Measurements from ENCODE around the gene SLC38A10.
"Not testable (repeated sequence)": the region's sequence is repeated elsewhere in the genome, so short reads cannot be mapped to it uniquely, and the experiment has no call there.

SLC38A10 gene

DNA sequence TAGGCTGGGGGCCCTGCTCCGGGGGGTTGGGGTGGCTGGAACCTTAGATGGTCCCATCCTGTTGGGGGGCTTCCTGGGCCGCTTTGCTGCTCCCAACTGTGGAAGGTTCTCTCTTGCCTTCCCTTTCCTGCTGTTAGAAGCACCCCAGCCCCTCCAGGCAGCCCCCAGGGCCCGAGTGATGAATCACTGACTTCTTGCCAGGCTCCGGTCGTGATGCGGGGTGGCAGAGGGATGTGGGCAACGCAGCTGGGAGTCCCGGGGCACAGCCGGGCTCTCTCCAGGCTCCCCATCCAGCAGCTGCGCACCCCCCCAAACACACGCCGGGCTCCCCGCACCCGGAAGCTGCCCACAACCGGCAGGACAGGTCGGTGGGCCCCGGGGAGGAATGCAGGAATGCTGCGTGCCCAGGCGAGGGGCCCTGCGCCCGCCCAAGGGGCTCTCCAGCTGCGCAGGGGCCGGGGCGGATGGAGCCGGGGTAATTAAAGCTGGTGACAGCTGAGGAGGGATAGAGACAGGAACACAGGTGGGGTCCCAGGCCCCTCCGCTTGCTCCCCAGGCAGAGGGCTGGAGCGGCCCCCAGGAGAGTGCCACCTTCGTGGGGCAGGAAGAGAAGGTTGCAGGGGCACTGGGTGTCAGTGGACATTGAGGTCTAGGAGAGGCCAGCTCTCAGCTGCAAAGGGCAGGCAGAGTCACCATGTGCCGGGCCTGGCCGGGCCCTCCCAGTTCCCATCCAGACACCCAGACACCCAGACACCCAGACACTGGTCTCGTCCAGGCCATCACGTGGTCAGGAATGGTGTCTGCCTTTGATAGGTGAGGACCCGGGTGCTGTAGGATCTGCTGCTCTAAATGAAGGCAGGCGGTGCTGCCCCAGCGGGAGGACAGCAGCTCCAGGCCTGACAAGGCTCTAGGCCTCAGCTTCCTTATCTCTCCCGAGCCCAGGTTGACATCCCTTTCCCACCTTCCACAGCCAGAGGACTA, 15.0 kb upstream of the SLC38A10 start:
- H3K27me3 Mint-ChIP-seq = peaks cover 35% of the 10 kb centered on the region
- no peak for DNase-seq
- H3K27ac Mint-ChIP-seq = no peak overlapping the region

GRCh38 chr17:81309140-81309858, 14.2 kb upstream of the SLC38A10 start:
- Mint-ChIP-seq H3K27me3 (peaks cover 35% of the 10 kb centered on the region), H3K4me1 (ENCODE audit: low read depth) (peaks cover 6% of the 10 kb centered on the region), H3K27ac (no peak overlapping the region), H3K36me3 (ENCODE audit: low read depth) (no peaks in the 10 kb centered on the region), H3K4me3 (no peak overlapping the region), H3K9me3 (no peaks in the 10 kb centered on the region)
- DNase-seq = peak; percentile 46

More for the DNA sequence above, 15.0 kb upstream of the SLC38A10 start:
- Mint-ChIP-seq H3K9me3 (no peaks in the 10 kb centered on the region), H3K4me1 (ENCODE audit: low read depth) (peaks cover 6% of the 10 kb centered on the region), H3K36me3 (ENCODE audit: low read depth) (no peaks in the 10 kb centered on the region), H3K4me3 (no peak overlapping the region)

DNA sequence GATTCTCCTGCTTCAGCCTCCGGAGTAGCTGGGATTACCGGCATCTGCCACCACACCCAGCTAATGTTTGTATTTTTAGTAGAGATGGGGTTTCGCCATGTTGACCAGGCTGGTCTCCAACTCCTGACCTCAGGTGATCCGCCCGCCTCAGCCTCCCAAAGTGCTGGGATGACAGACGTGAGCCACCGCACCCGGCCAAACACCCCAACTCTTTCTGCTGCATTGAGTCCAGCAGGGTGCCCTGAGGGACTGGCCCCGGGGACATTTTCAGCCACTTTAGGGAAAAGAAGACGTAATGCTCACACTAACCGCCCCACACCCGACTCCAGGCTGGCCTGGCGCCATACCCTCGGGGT, 13.7 kb upstream of the SLC38A10 start:
- H3K9me3 Mint-ChIP-seq; H3K27ac Mint-ChIP-seq; H3K36me3 Mint-ChIP-seq (ENCODE audit: low read depth); H3K4me1 Mint-ChIP-seq (ENCODE audit: low read depth); DNase-seq; H3K4me3 Mint-ChIP-seq: not testable (repeated sequence)
- peaks cover 35% of the 10 kb centered on the region for H3K27me3 Mint-ChIP-seq

DNA sequence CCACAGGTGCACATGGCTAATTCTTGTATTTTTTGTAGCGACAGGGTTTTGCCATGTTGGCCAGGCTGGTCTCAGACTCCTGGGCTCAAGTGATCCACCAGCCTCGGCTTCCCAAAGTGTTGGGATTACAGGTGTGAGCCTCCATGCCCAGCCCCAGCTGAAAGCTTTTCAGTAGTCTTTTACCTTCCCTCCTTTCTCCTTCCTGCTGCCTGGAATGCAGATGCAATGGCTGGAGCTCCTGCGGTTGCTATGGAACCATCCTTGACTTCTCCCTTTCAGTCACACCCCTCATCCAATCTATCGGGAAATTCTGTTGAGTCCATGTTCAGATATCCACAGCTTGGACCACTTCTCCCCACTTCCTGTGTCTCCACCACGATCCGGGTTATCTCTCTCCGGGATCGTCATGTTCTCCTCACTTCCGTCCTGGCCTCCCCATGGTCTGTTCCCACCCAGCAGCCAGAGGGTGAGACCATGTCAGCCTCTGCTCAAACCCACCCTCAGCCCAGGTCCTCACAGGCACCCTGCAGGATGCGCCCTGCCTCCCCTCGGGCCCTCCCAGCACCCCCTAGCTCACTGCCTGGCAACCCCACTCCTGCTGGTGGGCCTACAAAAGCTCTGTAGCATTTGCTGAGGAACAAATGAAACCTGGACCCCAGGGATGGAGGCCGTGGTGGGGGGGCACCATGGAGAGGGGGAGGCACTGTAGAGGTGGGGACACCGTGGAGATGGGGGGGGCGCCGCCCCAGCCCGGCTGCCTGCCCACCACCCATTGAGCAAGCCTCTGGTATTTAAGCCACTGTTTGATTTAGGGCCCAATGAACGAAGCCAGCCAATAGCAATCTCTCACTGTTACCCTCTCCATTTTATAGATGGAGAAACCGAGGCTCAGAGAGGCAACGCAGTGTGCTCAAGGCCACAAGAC, 12.8 kb upstream of the SLC38A10 start:
- no peaks in the 10 kb centered on the region for H3K9me3 Mint-ChIP-seq
- H3K27ac Mint-ChIP-seq = no peak overlapping the region
- no peak overlapping the region for H3K4me3 Mint-ChIP-seq
- peaks cover 28% of the 10 kb centered on the region for H3K27me3 Mint-ChIP-seq
- H3K4me1 Mint-ChIP-seq (ENCODE audit: low read depth) = peaks cover 6% of the 10 kb centered on the region
- no peaks in the 10 kb centered on the region for H3K36me3 Mint-ChIP-seq (ENCODE audit: low read depth)
- DNase-seq = no peak

DNA sequence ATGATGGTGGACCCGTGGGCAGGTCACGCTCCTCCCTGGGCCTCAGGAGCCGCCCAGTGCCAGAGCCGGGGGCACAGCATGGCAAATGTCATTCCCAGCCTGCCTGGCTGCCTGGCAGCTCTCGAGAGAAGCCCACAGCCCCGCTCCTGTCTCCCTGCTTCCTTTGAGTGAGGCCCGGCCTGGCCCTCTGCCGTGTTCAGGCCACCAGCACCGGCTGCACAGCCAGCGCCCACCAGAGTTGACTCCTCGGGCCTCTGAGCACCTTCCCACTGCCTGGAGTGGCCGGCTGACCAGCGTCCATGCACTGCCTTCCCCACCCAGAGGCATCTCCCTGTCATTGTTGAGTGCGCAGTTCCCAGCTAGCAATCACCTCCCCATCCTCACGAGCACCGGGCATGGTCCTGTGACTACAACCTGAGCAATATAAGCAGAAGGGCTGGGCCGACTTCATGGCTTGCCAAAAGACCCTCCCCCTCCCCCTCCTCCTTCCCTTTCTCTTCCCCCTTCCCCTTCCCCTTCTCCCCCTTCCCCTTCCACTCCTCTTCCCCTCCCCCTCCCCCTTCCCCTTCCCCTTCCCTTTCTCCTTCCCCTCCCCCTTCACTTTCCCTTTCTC, 11.9 kb upstream of the SLC38A10 start:
- H3K9me3 Mint-ChIP-seq = no peaks in the 10 kb centered on the region
- DNase-seq = no peak
- no peaks in the 10 kb centered on the region for H3K36me3 Mint-ChIP-seq (ENCODE audit: low read depth)
- H3K4me1 Mint-ChIP-seq (ENCODE audit: low read depth) = peaks cover 6% of the 10 kb centered on the region
- no peak overlapping the region for H3K27ac Mint-ChIP-seq
- no peak overlapping the region for H3K4me3 Mint-ChIP-seq
- peaks cover 23% of the 10 kb centered on the region for H3K27me3 Mint-ChIP-seq

- Mint-ChIP-seq H3K27me3 (peaks cover 23% of the 10 kb centered on the region), H3K9me3 (no peaks in the 10 kb centered on the region), H3K27ac (no peak overlapping the region), H3K4me3 (no peak overlapping the region), H3K36me3 (ENCODE audit: low read depth) (no peaks in the 10 kb centered on the region), H3K4me1 (ENCODE audit: low read depth) (peaks cover 6% of the 10 kb centered on the region)
- no peak for DNase-seq
These were observed 11.4 kb upstream of the SLC38A10 start for GRCh38 chr17:81306491-81306890.

- Mint-ChIP-seq H3K4me3 (no peak overlapping the region), H3K4me1 (ENCODE audit: low read depth) (peaks cover 6% of the 10 kb centered on the region), H3K27me3 (peaks cover 13% of the 10 kb centered on the region), H3K27ac (no peak overlapping the region), H3K9me3 (no peaks in the 10 kb centered on the region), H3K36me3 (ENCODE audit: low read depth) (no peaks in the 10 kb centered on the region)
- no peak for DNase-seq
These were observed 10.0 kb upstream of the SLC38A10 start for GRCh38 chr17:81305051-81305630.

DNA sequence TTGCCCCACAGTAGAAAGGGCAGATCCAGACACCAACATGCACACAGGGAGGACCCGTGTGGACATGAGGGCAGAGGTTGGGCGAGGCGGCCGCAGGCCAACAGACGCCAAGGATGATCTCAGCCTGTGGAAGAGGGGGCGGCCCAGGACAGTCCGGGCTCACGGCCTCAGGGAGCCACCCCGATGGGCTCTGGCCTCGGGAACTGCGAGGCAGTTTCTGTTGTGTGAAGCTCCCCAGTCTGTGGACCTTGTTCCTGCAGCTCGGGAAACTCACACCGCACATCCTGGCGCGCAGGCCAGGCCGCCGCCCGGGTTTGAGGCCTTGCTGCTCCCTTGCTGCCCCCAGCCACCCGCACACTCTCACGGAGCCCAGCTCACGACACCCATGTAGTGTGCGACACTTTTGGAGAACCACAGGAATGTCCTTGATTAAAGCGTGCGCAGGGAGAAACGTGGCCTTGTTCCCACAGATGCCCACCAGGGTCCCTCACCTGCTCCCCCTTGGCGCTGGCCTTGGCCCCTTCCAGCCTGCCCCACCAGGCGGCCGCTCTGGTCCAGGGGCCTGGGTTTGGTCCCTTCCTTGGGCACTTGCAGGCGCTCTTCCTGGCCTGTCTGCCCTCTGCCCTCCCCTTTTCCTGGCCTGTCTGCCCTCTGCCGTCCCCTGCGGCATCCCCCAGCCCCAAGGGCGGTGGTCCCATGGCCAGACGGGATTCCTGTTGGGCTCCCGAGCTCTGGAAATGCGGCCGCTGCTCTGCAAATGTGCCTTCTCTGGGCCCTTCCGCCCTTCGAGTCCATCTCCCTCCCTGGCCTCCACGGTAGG, 9.3 kb upstream of the SLC38A10 start:
- peaks cover 4% of the 10 kb centered on the region for H3K4me1 Mint-ChIP-seq (ENCODE audit: low read depth)
- no peak overlapping the region for H3K4me3 Mint-ChIP-seq
- H3K36me3 Mint-ChIP-seq (ENCODE audit: low read depth) = no peaks in the 10 kb centered on the region
- H3K27ac Mint-ChIP-seq = no peak overlapping the region
- no peaks in the 10 kb centered on the region for H3K9me3 Mint-ChIP-seq
- peaks cover 11% of the 10 kb centered on the region for H3K27me3 Mint-ChIP-seq
- no peak for DNase-seq

- H3K9me3 Mint-ChIP-seq = no peaks in the 10 kb centered on the region
- no peaks in the 10 kb centered on the region for H3K36me3 Mint-ChIP-seq (ENCODE audit: low read depth)
- peaks cover 4% of the 10 kb centered on the region for H3K27me3 Mint-ChIP-seq
- H3K4me1 Mint-ChIP-seq (ENCODE audit: low read depth) = no peaks in the 10 kb centered on the region
- no peak overlapping the region for H3K4me3 Mint-ChIP-seq
- no peak overlapping the region for H3K27ac Mint-ChIP-seq
- DNase-seq = no peak
These were observed 8.3 kb upstream of the SLC38A10 start for GRCh38 chr17:81303385-81303784.

- H3K9me3 Mint-ChIP-seq = no peaks in the 10 kb centered on the region
- no peak overlapping the region for H3K27ac Mint-ChIP-seq
- DNase-seq = no peak
- no peaks in the 10 kb centered on the region for H3K36me3 Mint-ChIP-seq (ENCODE audit: low read depth)
- H3K4me3 Mint-ChIP-seq = no peak overlapping the region
- H3K27me3 Mint-ChIP-seq = peaks cover 3% of the 10 kb centered on the region
- H3K4me1 Mint-ChIP-seq (ENCODE audit: low read depth) = no peaks in the 10 kb centered on the region
These were observed 7.8 kb upstream of the SLC38A10 start for GRCh38 chr17:81302861-81303333.

DNA sequence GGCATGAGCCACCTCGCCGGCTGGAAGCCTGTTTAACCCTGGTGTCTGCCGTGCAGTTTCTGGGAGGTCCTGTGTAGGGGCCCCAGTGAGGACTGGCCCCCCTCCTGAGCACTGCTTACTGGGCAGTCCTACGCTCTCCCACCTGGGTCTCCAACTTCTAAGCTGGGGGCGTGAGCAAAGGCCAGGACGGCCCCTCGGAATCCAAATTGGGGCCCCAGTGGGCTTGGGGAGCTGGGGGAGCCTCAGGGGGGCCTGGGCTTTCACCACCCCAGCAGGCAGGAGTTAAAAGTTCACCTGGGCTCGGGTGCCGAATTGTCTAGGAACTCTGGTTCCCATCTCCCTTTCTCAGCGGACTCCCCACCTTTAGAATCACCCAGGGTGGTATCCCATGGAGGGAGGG, 7.2 kb upstream of the SLC38A10 start:
- Mint-ChIP-seq H3K4me1 (ENCODE audit: low read depth) (no peaks in the 10 kb centered on the region), H3K27me3 (no peaks in the 10 kb centered on the region), H3K36me3 (ENCODE audit: low read depth) (no peaks in the 10 kb centered on the region), H3K9me3 (no peaks in the 10 kb centered on the region), H3K27ac (no peak overlapping the region), H3K4me3 (no peak overlapping the region)
- DNase-seq = no peak

DNA sequence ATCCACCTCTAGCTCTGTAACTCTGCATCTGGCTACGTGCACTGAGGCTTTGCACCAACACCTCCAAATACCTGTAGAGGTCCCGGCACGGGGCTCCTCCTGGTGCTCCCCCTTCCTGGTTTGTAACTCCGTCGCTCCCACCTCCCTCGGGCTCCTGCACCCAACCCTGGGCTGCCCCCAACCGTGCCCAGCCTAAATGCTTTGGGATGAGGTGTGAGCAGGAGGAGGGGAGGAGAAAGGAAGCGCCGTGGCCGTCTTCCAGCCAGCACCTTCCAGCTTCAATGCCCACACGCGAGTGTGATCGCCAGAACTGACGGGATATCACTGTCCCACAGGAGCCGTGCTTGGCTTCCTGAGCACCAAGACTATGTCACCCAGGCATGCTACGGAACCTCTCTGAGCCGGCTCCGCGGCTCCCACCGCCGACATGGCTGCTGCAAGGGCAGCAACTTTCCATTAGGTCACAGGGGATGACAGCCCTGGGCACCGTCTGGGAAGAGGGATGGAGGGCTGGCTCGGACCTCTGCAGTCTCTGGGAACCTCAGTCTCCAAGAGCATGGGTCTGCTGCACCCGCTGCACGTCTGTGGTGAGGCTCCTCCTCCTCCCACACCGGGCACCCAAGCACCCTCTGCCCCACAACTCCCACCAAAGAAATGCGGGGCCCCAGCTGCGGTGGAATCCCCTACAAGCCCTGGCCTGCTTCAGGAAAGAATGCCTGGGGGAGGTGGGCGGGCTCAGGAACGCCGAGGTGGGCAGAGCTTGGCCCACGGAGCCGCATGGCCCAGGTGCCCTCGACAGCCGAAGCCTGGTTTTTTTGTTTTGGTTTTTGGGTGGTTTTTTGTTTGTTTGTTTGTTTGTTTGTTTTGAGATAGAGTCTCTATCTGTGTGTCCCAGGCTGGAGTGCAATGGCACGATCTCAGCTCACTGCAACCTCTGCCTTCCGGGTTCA, 6.4 kb upstream of the SLC38A10 start:
- Mint-ChIP-seq H3K9me3 (no peaks in the 10 kb centered on the region), H3K36me3 (ENCODE audit: low read depth) (no peaks in the 10 kb centered on the region), H3K27me3 (no peaks in the 10 kb centered on the region), H3K4me3 (no peak overlapping the region), H3K27ac (no peak overlapping the region), H3K4me1 (ENCODE audit: low read depth) (peaks cover 2% of the 10 kb centered on the region)
- no peak for DNase-seq

Measured in activated T-cell treated with anti-CD3 and anti-CD28 coated beads, Interleukin-2, amount 50 U/mL, for 24 hours (primary cell).